GM19438 (cell line): ENCODE data around the gene VTN.
"Not testable (repeated sequence)": the region's sequence is repeated elsewhere in the genome, so short reads cannot be mapped to it uniquely, and the experiment has no call there.

Source experiments
- ATAC-seq: cut with Tn5 transposase; IDR thresholded peaks from one replicate; pipeline ENCODE4 v1.9.1; 2021; ENCODE audit warnings: low read depth; ENCODE audit not compliant: unreplicated experiment

Gene VTN

GRCh38 chr17:28345419-28346198 is 24.5 kb downstream of the VTN start:
- ATAC-seq = no peak

- no peak for ATAC-seq
Measured at GRCh38 chr17:28344435-28344901, 25.6 kb downstream of the VTN start.

- no peak for ATAC-seq
Measured at GRCh38 chr17:28344011-28344410, 26.1 kb downstream of the VTN start.

- ATAC-seq = no peak
Measured at GRCh38 chr17:28343491-28343932, 26.6 kb downstream of the VTN start.

GRCh38 chr17:28342313-28342712 is 27.8 kb downstream of the VTN start:
- ATAC-seq = no peak

- no peak for ATAC-seq
Measured at GRCh38 chr17:28341516-28341915, 28.6 kb downstream of the VTN start.

GRCh38 chr17:28340374-28340773 is 29.7 kb downstream of the VTN start:
- no peak for ATAC-seq

GRCh38 chr17:28339431-28339830 is 30.7 kb downstream of the VTN start:
- no peak for ATAC-seq

GRCh38 chr17:28338769-28339212 is 31.3 kb downstream of the VTN start:
- not testable (repeated sequence) for ATAC-seq

GRCh38 chr17:28338056-28338768 is 31.9 kb downstream of the VTN start:
- ATAC-seq = no peak

- ATAC-seq = no peak
Measured at GRCh38 chr17:28335959-28336871, 33.9 kb downstream of the VTN start.

GRCh38 chr17:28335201-28335958 is 34.7 kb downstream of the VTN start, which contains the start of the genes IFT20 and TNFAIP1:
Gene IFT20 (minus strand): TSS chr17:28335472. CDS start chr17:28331985, 3,487 bp downstream.
Gene TNFAIP1 (plus strand): TSS chr17:28335761. CDS start chr17:28339522, 3,761 bp downstream.
- ATAC-seq = peak; percentile 93

GRCh38 chr17:28334666-28335200 is 35.4 kb downstream of the VTN start:
- ATAC-seq = no peak

GRCh38 chr17:28334171-28334570 is 35.9 kb downstream of the VTN start:
- ATAC-seq = no peak

GRCh38 chr17:28333083-28333746 is 36.9 kb downstream of the VTN start:
- no peak for ATAC-seq

- no peak for ATAC-seq
Measured at GRCh38 chr17:28331891-28332420, 38.2 kb downstream of the VTN start.

- ATAC-seq = no peak
Measured at GRCh38 chr17:28330671-28331070, 39.4 kb downstream of the VTN start.

GRCh38 chr17:28328325-28328724 is 41.8 kb downstream of the VTN start:
- ATAC-seq = no peak

- ATAC-seq = no peak
Measured at GRCh38 chr17:28327709-28328108, 42.4 kb downstream of the VTN start.
